AG10803 (cell line): ENCODE measurements around the gene SPIN1.
"Not testable (repeated sequence)": the region's sequence is repeated elsewhere in the genome, so short reads cannot be mapped to it uniquely, and the experiment has no call there.

Experiments
- DNase-seq: peaks from one replicate; pipeline ENCODE4 v3.0.0; 2010; ENCODE audit warnings: low read depth
- H3K4me3 ChIP-seq: 2 replicates; pipeline ENCODE4 v1.5.1; 2011; ENCODE audit warnings: mild to moderate bottlenecking, low read length, control low read depth
- CTCF ChIP-seq: conservative IDR thresholded peaks from 2 replicates; pipeline ENCODE4 v1.5.1; 2011; ENCODE audit warnings: mild to moderate bottlenecking, low read length, control low read depth, inconsistent platforms

The SPIN1 gene

DNA sequence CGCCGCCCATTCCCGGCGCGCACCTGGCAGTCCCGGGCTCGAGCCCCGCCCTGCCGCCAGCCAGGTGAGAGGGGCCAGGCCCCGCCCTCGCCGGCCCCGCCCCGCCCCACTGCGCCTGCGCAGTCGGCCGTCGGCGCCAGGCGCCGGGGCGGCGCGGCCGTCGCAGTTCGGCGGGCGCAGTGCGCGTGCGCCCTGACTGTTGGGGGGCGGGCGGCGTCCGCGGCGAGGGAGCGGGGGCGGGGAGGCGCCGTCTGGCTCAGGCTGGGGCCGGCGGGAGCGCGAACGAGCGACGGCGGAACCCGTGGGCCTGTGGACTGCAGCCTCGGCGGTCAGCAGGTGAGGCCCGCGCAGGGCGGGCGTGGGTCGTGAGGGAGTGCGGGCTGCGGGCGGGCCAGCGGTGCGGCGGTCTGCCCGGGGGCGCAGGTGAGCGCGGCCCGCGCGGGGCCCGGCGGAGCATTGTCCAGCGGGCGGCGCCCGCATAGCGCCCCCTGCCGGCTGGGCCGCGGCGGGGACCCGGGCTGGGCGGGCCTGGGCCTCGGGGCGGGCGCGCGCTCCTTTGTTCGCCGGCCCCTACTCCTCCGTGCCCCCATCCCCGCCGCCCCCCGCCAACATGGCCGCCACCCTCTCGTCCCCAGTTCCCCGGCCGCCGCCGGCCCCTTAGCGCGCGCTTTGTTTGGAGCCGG lies at the start of gene SPIN1:
TSS of gene SPIN1 (plus strand) at position 242 of the 683 bp plus-strand sequence. CDS start 38,096 bp downstream, outside the sequence.
- DNase-seq, result peak; percentile 68
- H3K4me3 ChIP-seq, result peak within 1 kb of the TSS; percentile 99
- peak; percentile 28 for TF ChIP-seq CTCF

DNA sequence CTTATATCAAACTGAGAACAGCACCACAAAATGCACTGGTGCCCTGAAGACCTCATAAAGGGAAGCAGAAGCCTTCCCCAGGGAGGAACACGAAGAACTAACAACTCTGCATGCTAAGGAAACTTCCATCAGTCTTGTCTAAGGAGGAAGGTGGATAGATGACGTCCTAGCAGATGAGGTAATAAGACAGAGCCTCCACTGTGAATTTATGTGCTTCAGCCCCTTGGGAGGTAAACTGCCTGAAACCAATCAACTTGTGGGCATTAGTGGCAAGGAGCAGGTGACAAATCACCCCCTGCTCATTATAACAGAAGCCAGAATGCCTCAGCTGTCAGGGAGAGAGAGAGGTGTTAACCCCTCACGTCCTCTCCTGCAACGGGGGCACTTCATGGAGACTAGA lies 48.9 kb upstream of the SPIN1 start:
- DNase-seq, result no peak

DNA sequence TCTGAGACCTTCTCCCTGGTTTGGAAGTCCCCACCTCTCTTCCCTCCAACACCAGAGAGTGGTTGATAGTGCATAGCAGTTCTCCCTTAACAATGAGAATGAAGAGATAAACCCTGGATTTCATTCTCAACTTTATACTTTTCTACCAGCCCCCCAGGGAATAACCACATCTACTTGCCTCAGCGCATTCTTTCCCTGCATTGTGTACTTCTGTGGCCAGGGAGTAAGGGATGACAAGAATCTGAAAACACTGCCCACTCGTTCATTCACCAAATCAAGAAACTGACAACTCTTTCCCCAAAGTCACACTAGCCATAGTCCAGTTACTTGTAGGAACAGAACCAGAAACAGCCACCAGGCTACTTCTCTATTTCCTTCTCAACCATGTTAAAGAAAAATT lies 46.0 kb upstream of the SPIN1 start:
- no peak for TF ChIP-seq CTCF
- H3K4me3 ChIP-seq, result no peak overlapping the region
- peak; percentile 52 for DNase-seq

More for the DNA sequence above, 48.9 kb upstream of the SPIN1 start:
- no peak overlapping the region for H3K4me3 ChIP-seq
- TF ChIP-seq CTCF, result no peak

GRCh38 chr9:88344013-88344412 lies 44.2 kb upstream of the SPIN1 start:
- no peak for TF ChIP-seq CTCF
- H3K4me3 ChIP-seq, result no peak overlapping the region
- DNase-seq, result no peak

DNA sequence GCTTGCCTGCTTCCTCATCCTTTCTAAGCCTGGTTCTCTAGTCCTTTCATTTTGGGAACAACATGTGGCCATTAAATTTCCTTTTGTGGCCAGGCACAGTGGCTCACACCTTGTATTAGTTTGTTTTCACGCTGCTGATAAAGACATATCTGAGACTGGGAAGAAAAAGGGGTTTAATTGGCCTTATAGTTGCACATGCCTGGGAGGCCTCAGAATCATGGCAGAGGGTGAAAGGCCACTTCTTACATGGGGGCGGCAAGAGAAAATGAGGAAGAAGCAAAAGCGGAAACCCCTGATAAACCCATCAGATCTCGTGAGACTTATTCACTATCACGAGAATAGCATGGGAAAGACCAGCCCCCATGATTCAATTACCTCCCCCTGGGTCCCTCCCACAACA lies 37.9 kb upstream of the SPIN1 start:
- not testable (repeated sequence) for H3K4me3 ChIP-seq

DNA sequence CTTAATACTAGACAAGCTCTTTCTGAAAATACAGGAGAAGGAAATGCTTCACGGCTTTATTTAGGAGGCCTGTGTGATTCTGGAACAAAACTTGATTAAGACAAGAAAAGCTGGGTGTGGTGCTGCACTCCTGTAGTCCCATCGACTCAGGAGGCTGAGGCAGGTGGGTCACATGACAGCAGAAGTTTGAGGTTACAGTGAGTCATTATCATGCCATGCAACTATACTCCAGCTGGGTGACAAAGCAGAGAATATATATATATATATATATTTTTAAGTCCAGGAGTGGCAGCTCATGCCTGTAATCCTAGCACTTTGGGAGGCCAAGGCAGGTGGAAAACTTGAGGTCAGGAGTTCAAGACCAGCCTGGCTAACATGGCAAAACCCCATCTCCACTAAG lies 33.1 kb upstream of the SPIN1 start:
- no peak overlapping the region for H3K4me3 ChIP-seq
- TF ChIP-seq CTCF, result no peak
- DNase-seq, result no peak

More for the DNA sequence above, 37.9 kb upstream of the SPIN1 start:
- DNase-seq, result not testable (repeated sequence)

- not testable (repeated sequence) for H3K4me3 ChIP-seq, DNase-seq
Measured at GRCh38 chr9:88357250-88357649, 31.0 kb upstream of the SPIN1 start.

DNA sequence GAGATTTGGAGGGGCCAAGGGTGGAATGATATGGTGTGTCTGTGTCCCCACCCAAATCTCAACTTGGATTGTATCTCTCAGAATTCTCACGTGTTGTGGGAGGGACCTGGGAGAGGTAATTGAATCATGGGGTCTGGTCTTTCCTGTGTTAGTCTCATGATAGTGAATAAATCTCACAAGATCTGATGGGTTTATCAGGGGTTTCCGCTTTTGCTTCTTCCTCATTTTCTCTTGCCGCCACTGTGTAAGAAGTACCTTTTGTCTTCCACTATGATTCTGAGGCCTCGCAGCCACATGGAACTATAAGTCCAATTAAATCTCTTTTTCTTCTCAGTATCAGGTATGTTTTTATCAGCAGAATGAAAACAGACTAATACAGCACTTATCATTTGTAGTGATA lies 29.5 kb upstream of the SPIN1 start:
- H3K4me3 ChIP-seq, result no peak overlapping the region
- no peak for DNase-seq
- TF ChIP-seq CTCF, result no peak
